ENCODE measurements around the gene AP5Z1.

AP5Z1 gene

GRCh38 chr7:4775250-4775847, at the start of gene AP5Z1:
AP5Z1 (plus strand) TSS chr7:4775623; CDS start chr7:4775716, 93 bp downstream.
- no peaks in the 10 kb centered on the region for H3K9me3 ChIP-seq (ENCODE audit: low read length)

GRCh38 chr7:4725850-4726450, 49.5 kb upstream of the AP5Z1 start:
- H3K36me3 ChIP-seq (ENCODE audit: insufficient read depth, low read length): peaks cover 12% of the 10 kb centered on the region
- H3K9me2 ChIP-seq (ENCODE audit: low read depth, low read length): no peaks in the 10 kb centered on the region
- H3K27me3 ChIP-seq (ENCODE audit: insufficient read depth, low read length): no peaks in the 10 kb centered on the region
- H3K27ac ChIP-seq (ENCODE audit: low read depth, low read length, poor library complexity, severe bottlenecking): peak overlapping the region; percentile 26
- H3K79me2 ChIP-seq (ENCODE audit: insufficient read depth, low read length): no peaks in the 10 kb centered on the region
- TF ChIP-seq CTCF (IDR thresholded peaks at IDR 0.05; ENCODE audit: low read length): no peak
- TF ChIP-seq EZH2 (IDR thresholded peaks at IDR 0.05; ENCODE audit: borderline replicate concordance, low read length): no peak
- peaks cover 25% of the 10 kb centered on the region for H3K4me1 ChIP-seq (ENCODE audit: insufficient read depth, low read length, severe bottlenecking)
- no peaks in the 10 kb centered on the region for H3K9me3 ChIP-seq (ENCODE audit: low read length)
- H3K9ac ChIP-seq (ENCODE audit: low read length): peak overlapping the region; percentile 60; the same call in 1 of the 2 replicates
- H2AFZ ChIP-seq (ENCODE audit: low read length): no peak overlapping the region
- H3K4me3 ChIP-seq (ENCODE audit: low read depth, low read length, poor library complexity, severe bottlenecking): peak overlapping the region; percentile 59
- H3K4me2 ChIP-seq (ENCODE audit: low read length): peak overlapping the region; percentile 85
- no peaks in the 10 kb centered on the region for H3F3A ChIP-seq (ENCODE audit: insufficient read depth, low read length)
- H4K20me1 ChIP-seq (ENCODE audit: insufficient read depth, low read length): no peaks in the 10 kb centered on the region

More at GRCh38 chr7:4775250-4775847, at the start of gene AP5Z1:
- H3K4me1 ChIP-seq (ENCODE audit: insufficient read depth, low read length, severe bottlenecking): peaks cover 19% of the 10 kb centered on the region
- H3K79me2 ChIP-seq (ENCODE audit: insufficient read depth, low read length): peaks cover 6% of the 10 kb centered on the region; the same call in 1 of the 2 replicates
- H4K20me1 ChIP-seq (ENCODE audit: insufficient read depth, low read length): no peaks in the 10 kb centered on the region
- H3K27me3 ChIP-seq (ENCODE audit: insufficient read depth, low read length): no peaks in the 10 kb centered on the region
- H2AFZ ChIP-seq (ENCODE audit: low read length): no peak within 1 kb of the TSS
- no peaks in the 10 kb centered on the region for H3K36me3 ChIP-seq (ENCODE audit: insufficient read depth, low read length)
- peak within 1 kb of the TSS; percentile 90 for H3K4me2 ChIP-seq (ENCODE audit: low read length)
- peak within 1 kb of the TSS; percentile 91 for H3K9ac ChIP-seq (ENCODE audit: low read length)
- H3K9me2 ChIP-seq (ENCODE audit: low read depth, low read length): no peaks in the 10 kb centered on the region
- TF ChIP-seq CTCF (IDR thresholded peaks at IDR 0.05; ENCODE audit: low read length): no peak
- TF ChIP-seq EZH2 (IDR thresholded peaks at IDR 0.05; ENCODE audit: borderline replicate concordance, low read length): no peak
- H3K27ac ChIP-seq (ENCODE audit: low read depth, low read length, poor library complexity, severe bottlenecking): peak within 1 kb of the TSS; percentile 57
- H3F3A ChIP-seq (ENCODE audit: insufficient read depth, low read length): no peaks in the 10 kb centered on the region
- H3K4me3 ChIP-seq (ENCODE audit: low read depth, low read length, poor library complexity, severe bottlenecking): peak within 1 kb of the TSS; percentile 85

GRCh38 chr7:4726566-4726965, 48.9 kb upstream of the AP5Z1 start:
- no peak overlapping the region for H3K9ac ChIP-seq (ENCODE audit: low read length)
- no peak overlapping the region for H3K4me2 ChIP-seq (ENCODE audit: low read length)

More at GRCh38 chr7:4726566-4726965, 48.9 kb upstream of the AP5Z1 start:
- Histone ChIP-seq H3K9me3 (ENCODE audit: low read length) (no peaks in the 10 kb centered on the region), H3K4me1 (ENCODE audit: insufficient read depth, low read length, severe bottlenecking) (peaks cover 25% of the 10 kb centered on the region), H3K27ac (ENCODE audit: low read depth, low read length, poor library complexity, severe bottlenecking) (no peak overlapping the region), H3K4me3 (ENCODE audit: low read depth, low read length, poor library complexity, severe bottlenecking) (no peak overlapping the region), H2AFZ (ENCODE audit: low read length) (no peak overlapping the region), H3K36me3 (ENCODE audit: insufficient read depth, low read length) (peaks cover 12% of the 10 kb centered on the region), H3K9me2 (ENCODE audit: low read depth, low read length) (no peaks in the 10 kb centered on the region), H3K79me2 (ENCODE audit: insufficient read depth, low read length) (no peaks in the 10 kb centered on the region), H4K20me1 (ENCODE audit: insufficient read depth, low read length) (no peaks in the 10 kb centered on the region), H3K27me3 (ENCODE audit: insufficient read depth, low read length) (no peaks in the 10 kb centered on the region), H3F3A (ENCODE audit: insufficient read depth, low read length) (no peaks in the 10 kb centered on the region)
- TF ChIP-seq EZH2 (IDR thresholded peaks at IDR 0.05; ENCODE audit: borderline replicate concordance, low read length) (no peak), CTCF (IDR thresholded peaks at IDR 0.05; ENCODE audit: low read length) (no peak)

All from OCI-LY1 (cell line).